Epithelial cell of esophagus (primary cell): ENCODE measurements around the gene RAB27A.
"Not testable (repeated sequence)": the region's sequence is repeated elsewhere in the genome, so short reads cannot be mapped to it uniquely, and the experiment has no call there.

Experiments used
- DNase-seq: peaks from one replicate; pipeline ENCODE4 v3.0.0; 2010; ENCODE audit warnings: low read depth
- H3K4me3 ChIP-seq: 2 replicates; pipeline ENCODE4 v1.5.1; 2011; ENCODE audit warnings: mild to moderate bottlenecking, low read length, control low read depth
- TF ChIP-seq, protein P1 (sequence below): IDR thresholded peaks from 2 replicates; pipeline ENCODE4 v1.5.1; 2011; ENCODE audit warnings: low read depth, mild to moderate bottlenecking, low read length, control low read depth, inconsistent platforms; ENCODE audit not compliant: insufficient read depth; ENCODE audit errors: missing control alignments

RAB27A gene

DNA sequence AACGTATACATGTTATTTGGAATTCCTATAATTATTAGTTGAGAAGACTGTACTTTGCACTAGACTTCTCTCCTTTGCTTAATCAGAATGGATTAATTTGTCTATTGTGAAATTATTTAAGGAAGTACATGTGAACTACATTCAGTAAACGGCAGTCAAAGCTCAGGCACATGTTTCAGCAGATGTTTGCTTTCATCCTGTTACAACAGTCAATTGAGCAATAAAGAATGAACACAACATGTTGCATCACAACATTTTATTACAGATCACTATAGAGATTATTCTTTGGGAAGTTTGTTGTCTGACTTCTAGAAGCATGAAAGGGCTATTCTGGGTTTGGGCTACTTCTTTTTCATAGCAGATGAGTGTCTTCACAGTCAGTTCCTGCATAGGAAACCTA, 39.2 kb downstream of the RAB27A start:
- DNase-seq, result peak; percentile 93
- TF ChIP-seq, protein P1, sequence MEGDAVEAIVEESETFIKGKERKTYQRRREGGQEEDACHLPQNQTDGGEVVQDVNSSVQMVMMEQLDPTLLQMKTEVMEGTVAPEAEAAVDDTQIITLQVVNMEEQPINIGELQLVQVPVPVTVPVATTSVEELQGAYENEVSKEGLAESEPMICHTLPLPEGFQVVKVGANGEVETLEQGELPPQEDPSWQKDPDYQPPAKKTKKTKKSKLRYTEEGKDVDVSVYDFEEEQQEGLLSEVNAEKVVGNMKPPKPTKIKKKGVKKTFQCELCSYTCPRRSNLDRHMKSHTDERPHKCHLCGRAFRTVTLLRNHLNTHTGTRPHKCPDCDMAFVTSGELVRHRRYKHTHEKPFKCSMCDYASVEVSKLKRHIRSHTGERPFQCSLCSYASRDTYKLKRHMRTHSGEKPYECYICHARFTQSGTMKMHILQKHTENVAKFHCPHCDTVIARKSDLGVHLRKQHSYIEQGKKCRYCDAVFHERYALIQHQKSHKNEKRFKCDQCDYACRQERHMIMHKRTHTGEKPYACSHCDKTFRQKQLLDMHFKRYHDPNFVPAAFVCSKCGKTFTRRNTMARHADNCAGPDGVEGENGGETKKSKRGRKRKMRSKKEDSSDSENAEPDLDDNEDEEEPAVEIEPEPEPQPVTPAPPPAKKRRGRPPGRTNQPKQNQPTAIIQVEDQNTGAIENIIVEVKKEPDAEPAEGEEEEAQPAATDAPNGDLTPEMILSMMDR, result no peak
- no peak overlapping the region for H3K4me3 ChIP-seq

- H3K4me3 ChIP-seq, DNase-seq: not testable (repeated sequence)
Measured at GRCh38 chr15:55249885-55250284, 39.7 kb downstream of the RAB27A start.

DNA sequence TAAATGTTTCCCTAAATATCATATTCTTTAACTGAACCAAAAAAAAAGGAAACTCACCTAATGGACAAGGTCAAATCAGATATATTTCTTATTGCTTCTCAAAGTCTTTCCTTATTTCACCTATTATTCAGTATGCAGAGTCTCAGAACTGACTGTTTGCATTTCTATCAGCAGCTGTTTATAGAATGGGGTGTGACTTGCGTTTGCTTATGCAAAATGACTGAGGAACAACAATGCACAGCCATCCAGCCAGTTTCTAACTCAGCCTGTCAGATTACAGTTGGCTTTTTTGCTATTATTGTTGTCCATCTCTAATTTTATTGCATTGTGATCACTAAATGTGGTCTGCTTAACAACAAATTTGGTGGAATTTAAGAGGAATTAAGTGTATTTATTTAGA, 40.7 kb downstream of the RAB27A start:
- TF ChIP-seq, protein P1, result no peak
- no peak overlapping the region for H3K4me3 ChIP-seq
- peak; percentile 18 for DNase-seq

DNA sequence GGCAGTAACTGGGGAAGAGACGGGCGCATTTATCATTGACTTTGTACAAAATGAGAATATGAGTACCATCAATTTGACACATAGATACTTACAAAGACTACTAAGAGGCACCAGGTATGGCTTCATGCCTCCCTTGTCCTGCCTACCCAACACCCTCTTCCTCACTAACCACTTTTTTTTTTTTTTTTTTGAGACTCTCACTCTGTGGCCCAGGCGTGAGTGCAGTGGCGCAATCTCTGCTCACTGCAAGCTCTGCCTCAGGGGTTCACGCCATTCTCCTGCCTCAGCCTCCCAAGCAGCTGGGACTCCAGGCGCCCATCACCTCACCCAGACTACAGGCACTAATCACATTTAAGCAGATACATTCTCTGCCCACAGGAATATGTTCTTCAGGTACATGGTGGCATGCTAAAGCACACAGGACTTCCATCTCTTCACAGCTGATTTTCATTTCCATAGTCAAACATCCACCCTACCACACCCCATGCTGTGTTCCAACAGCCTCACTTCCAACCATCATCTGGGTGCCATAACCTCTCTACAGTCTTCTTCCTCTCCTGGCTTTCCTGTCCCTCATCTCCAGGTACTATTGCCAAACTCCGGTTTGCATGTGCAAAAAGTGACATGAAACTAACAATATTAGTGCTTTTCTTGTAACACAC, 41.7 kb downstream of the RAB27A start:
- peak; percentile 24 for DNase-seq
- H3K4me3 ChIP-seq, result no peak overlapping the region
- TF ChIP-seq, protein P1, result no peak

- TF ChIP-seq, protein P1, result no peak
- no peak overlapping the region for H3K4me3 ChIP-seq
- DNase-seq, result no peak
Measured at GRCh38 chr15:55247311-55247710, 42.3 kb downstream of the RAB27A start.

DNA sequence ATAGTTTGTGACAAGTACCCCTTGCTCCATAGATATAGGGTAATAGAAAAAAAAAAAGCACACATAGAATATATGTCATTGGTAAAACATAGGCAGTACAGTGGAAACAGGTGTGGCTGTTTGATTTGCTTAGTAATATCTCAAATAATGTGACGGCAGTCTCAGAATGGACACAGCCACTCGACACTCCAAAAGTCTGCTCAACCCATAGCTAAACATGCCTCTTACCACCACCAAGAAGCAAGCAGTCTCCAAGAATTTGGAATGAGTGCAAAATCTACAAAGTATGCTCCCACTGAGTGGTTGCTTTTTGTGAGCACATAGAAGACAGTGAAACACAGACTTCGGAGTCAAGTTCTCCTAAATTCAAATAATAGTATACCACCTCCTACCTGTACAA, 43.0 kb downstream of the RAB27A start:
- TF ChIP-seq, protein P1, result no peak

DNA sequence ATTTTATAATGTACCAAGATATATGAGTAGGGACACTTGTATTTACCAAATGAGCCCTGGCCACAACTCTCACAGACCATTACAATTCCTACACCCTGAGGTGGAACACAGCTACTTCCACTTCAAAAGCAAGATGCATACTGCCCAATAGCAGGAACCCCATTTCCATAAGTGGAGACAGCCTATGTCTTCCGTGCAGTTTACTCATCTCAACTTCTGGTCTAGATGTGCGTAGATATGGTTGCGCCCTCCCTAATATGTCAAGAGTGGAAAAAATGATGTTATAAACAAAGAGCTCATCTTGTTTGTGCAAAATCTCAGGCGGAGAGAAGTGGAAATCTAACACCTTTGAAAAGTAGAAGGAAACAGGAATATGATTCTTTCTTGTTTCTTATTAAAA, 44.6 kb downstream of the RAB27A start:
- H3K4me3 ChIP-seq, result no peak overlapping the region
- TF ChIP-seq, protein P1, result no peak
- no peak for DNase-seq

More for the DNA sequence above, 43.0 kb downstream of the RAB27A start:
- no peak for DNase-seq
- no peak overlapping the region for H3K4me3 ChIP-seq

GRCh38 chr15:55241891-55242290, 47.7 kb downstream of the RAB27A start:
- TF ChIP-seq, protein P1, result no peak
- peak; percentile 23 for DNase-seq
- H3K4me3 ChIP-seq, result no peak overlapping the region
